Astrocyte of the cerebellum (primary cell): ENCODE measurements around the gene GDPD5.

Experiments
- DNase-seq: peaks from one replicate; pipeline ENCODE4 v3.0.0-alpha.2; 2011; ENCODE audit warnings: low read depth
- H3K4me3 ChIP-seq: 2 replicates; pipeline ENCODE4 v1.5.1; 2011; ENCODE audit warnings: mild to moderate bottlenecking, low read depth, low read length, moderate library complexity
- CTCF ChIP-seq: IDR thresholded peaks from 2 replicates; pipeline ENCODE4 v1.5.1; 2012; ENCODE audit warnings: low read length, low read depth, moderate library complexity, mild to moderate bottlenecking; ENCODE audit errors: missing control alignments
- in situ Hi-C: cut with HindIII; loops from 2 replicates; pipeline ENCODE4 v1.10.0; 2017; ENCODE audit warnings: low sequenced_read_pairs

Gene GDPD5

GRCh38 chr11:75557666-75558494 lies 32.1 kb upstream of the GDPD5 start:
- H3K4me3 ChIP-seq, result no peak overlapping the region
- in situ Hi-C loops, result no loop called here

GRCh38 chr11:75556275-75556674 lies 30.5 kb upstream of the GDPD5 start:
- in situ Hi-C loops, result no loop called here
- H3K4me3 ChIP-seq, result no peak overlapping the region
- no peak for TF ChIP-seq CTCF
- no peak for DNase-seq

More at GRCh38 chr11:75557666-75558494, 32.1 kb upstream of the GDPD5 start:
- no peak for TF ChIP-seq CTCF
- DNase-seq, result peak; percentile 84

GRCh38 chr11:75555079-75555811 lies 29.5 kb upstream of the GDPD5 start:
- DNase-seq, result no peak
- TF ChIP-seq CTCF, result no peak
- no peak overlapping the region for H3K4me3 ChIP-seq
- in situ Hi-C loops, result no loop called here

GRCh38 chr11:75554258-75555022 lies 28.7 kb upstream of the GDPD5 start:
- no peak for TF ChIP-seq CTCF
- DNase-seq, result peak; percentile 99

GRCh38 chr11:75553889-75554257 lies 28.1 kb upstream of the GDPD5 start:
- no peak overlapping the region for H3K4me3 ChIP-seq
- in situ Hi-C loops, result no loop called here

More at GRCh38 chr11:75554258-75555022, 28.7 kb upstream of the GDPD5 start:
- in situ Hi-C loops, result no loop called here
- H3K4me3 ChIP-seq, result peak overlapping the region; percentile 14

More at GRCh38 chr11:75553889-75554257, 28.1 kb upstream of the GDPD5 start:
- TF ChIP-seq CTCF, result no peak
- no peak for DNase-seq
